HepG2 (cell line): Measurements from ENCODE around the gene SYTL5. TPM values are rescaled to one million over a fixed set of nuclear protein-coding genes. Genes with fewer than 3 reads are reported as not detected.

Experiments used
- ATAC-seq: fragments of 200-7000 bp; cut with Tn5 transposase; 3 replicates; pipeline ENCODE4 v1.9.1; 2020; ENCODE audit warnings: mild to moderate bottlenecking, moderate library complexity
- BruUV-seq: library from RNA; stranded (reverse); fragments of 400-500 nt; replicated peaks from 2 replicates; lab custom pipeline; 2021; lab: Mats Ljungman, UMichigan
- CTCF ChIA-PET: fragments of 300-600 bp; formaldehyde crosslinking; extraction: SDS; loops from one replicate; lab custom pipeline; 2021; ENCODE audit warnings: low total read pairs, inconsistent platforms, low intra/inter-chr PET ratio; lab: Yijun Ruan, JAX
- POLR2A ChIA-PET: fragments of 350-600 bp; sonication (Branson Sonifier 250); formaldehyde crosslinking; loops from one replicate; lab custom pipeline; 2020; ENCODE audit warnings: antibody characterized with exemption, inconsistent platforms; lab: Yijun Ruan, JAX
- DNase-seq: peaks from one replicate; pipeline ENCODE4 v3.0.0-alpha.2; 2015; ENCODE audit warnings: low spot score
- FAIRE-seq: peaks from 3 replicates; lab custom pipeline; 2011; peaks lifted over from hg19 to GRCh38; lab: Jason Lieb, UNC
- H2AFZ ChIP-seq: one replicate; pipeline ENCODE4 v1.6.1; 2011; ENCODE audit warnings: low read length, inconsistent platforms
- H3K27ac ChIP-seq: fragments of 300-600 bp; 3 replicates; pipeline ENCODE4 v1.8.0; 2011; ENCODE audit warnings: mixed run types, mild to moderate bottlenecking, mixed read lengths, low read length, inconsistent platforms; ENCODE audit not compliant: insufficient read depth; ENCODE audit errors: extremely low read length
- H3K27me3 ChIP-seq, 2 experiments: fragments of 200-600 bp in 1 of 2; 2 replicates in 1 of 2; 3 replicates in 1 of 2; pipeline versions ENCODE4 v1.6.0 to v1.8.0; 2011; ENCODE audit warnings: low read length in 2 of 2, mild to moderate bottlenecking in 2 of 2, moderate library complexity in 2 of 2, inconsistent platforms in 1 of 2; ENCODE audit not compliant: insufficient read depth in 2 of 2, control insufficient read depth in 1 of 2
- H3K36me3 ChIP-seq, 2 experiments: fragments of 200-600 bp in 1 of 2; replicated peaks in 1 of 2; 2 replicates in 1 of 2; 3 replicates in 1 of 2; pipeline versions ENCODE4 v1.5.1 to v1.8.0; 2011; ENCODE audit warnings: low read length in 2 of 2, inconsistent platforms in 1 of 2; ENCODE audit not compliant: insufficient read depth in 2 of 2, control insufficient read depth in 1 of 2
- H3K4me1 ChIP-seq: 2 replicates; pipeline ENCODE4 v1.5.1; 2012; ENCODE audit warnings: low read length, inconsistent platforms; ENCODE audit not compliant: insufficient read depth
- H3K4me2 ChIP-seq: 2 replicates; pipeline ENCODE4 v1.6.0; 2011; ENCODE audit warnings: low read depth, low read length, inconsistent platforms
- H3K4me3 ChIP-seq, 3 experiments: fragments of 200-600 bp in 1 of 3; sonication (generic), shearing (Covaris generic) in 1 of 3; replicated peaks in 1 of 3; 2 replicates each; pipeline ENCODE4 v1.5.1; 2011 to 2016; ENCODE audit warnings: low read length in 3 of 3, inconsistent platforms in 2 of 3, low read depth in 2 of 3, mild to moderate bottlenecking in 2 of 3, control low read depth in 1 of 3, mixed read lengths in 1 of 3; ENCODE audit not compliant: insufficient read depth in 1 of 3
- H3K79me2 ChIP-seq: one replicate; pipeline ENCODE4 v1.6.1; 2011; ENCODE audit warnings: low read length, inconsistent platforms; ENCODE audit not compliant: insufficient read depth
- H3K9ac ChIP-seq: 2 replicates; pipeline ENCODE4 v1.6.0; 2011; ENCODE audit warnings: mild to moderate bottlenecking, low read depth, low read length, inconsistent platforms; ENCODE audit not compliant: insufficient read depth
- H3K9me3 ChIP-seq: 2 replicates; pipeline ENCODE4 v1.5.1; 2012; ENCODE audit warnings: mild to moderate bottlenecking, low read length
- H4K20me1 ChIP-seq: 2 replicates; pipeline ENCODE4 v1.6.0; 2011; ENCODE audit warnings: inconsistent platforms, mild to moderate bottlenecking, low read length, moderate library complexity; ENCODE audit not compliant: insufficient read depth
- CTCF ChIP-seq: sonication (generic); formaldehyde crosslinking; IDR thresholded peaks from 2 replicates; pipeline ENCODE4 v1.5.0; 2020; ENCODE audit warnings: mild to moderate bottlenecking, missing genetic modification reagents, moderate library complexity
- EEA1 ChIP-seq: sonication (generic); formaldehyde crosslinking; IDR thresholded peaks from 2 replicates; pipeline ENCODE4 v1.5.1; 2020; ENCODE audit warnings: mild to moderate bottlenecking, missing genetic modification reagents, borderline replicate concordance
- KDM3A ChIP-seq: IDR thresholded peaks from 2 replicates; pipeline ENCODE4 v1.6.1; 2018; ENCODE audit warnings: low read depth, missing compliant biosample characterization
- PREB ChIP-seq: sonication (generic); formaldehyde crosslinking; IDR thresholded peaks from 2 replicates; pipeline ENCODE4 v1.4.0; 2020; ENCODE audit warnings: missing genetic modification reagents
- RAD21 ChIP-seq: fragments of 450-650 bp; formaldehyde crosslinking; IDR thresholded peaks from 2 replicates; pipeline ENCODE4 v1.5.0; 2020; ENCODE audit warnings: mild to moderate bottlenecking
- SMC3 ChIP-seq: IDR thresholded peaks from 2 replicates; pipeline ENCODE4 v1.6.1; 2011; ENCODE audit warnings: low read length, improper control_type of control experiment
- STAG1 ChIP-seq: sonication (generic); formaldehyde crosslinking; IDR thresholded peaks from 2 replicates; pipeline ENCODE4 v1.4.0; 2020; ENCODE audit warnings: missing genetic modification reagents
- ZNF326 ChIP-seq: sonication (generic); formaldehyde crosslinking; IDR thresholded peaks from 2 replicates; pipeline ENCODE4 v1.4.0; 2020; ENCODE audit warnings: missing genetic modification reagents, borderline replicate concordance
- ZNF484 ChIP-seq: sonication (generic); formaldehyde crosslinking; IDR thresholded peaks from 2 replicates; pipeline ENCODE4 v1.5.1; 2020; ENCODE audit warnings: mild to moderate bottlenecking, low read depth, missing genetic modification reagents, borderline replicate concordance
- ZSCAN29 ChIP-seq: sonication (generic); formaldehyde crosslinking; conservative IDR thresholded peaks from 2 replicates; pipeline ENCODE4 v1.4.0; 2020; ENCODE audit warnings: mild to moderate bottlenecking, missing genetic modification reagents
- WGBS: methylation state at CpG from one replicate; pipeline ENCODE4 v1.1.6; 2017; ENCODE audit warnings: low lambda C conversion rate; 5-methylcytosine and 5-hydroxymethylcytosine counted together
- in situ Hi-C: cut with HindIII; loops from 2 replicates; pipeline ENCODE4 v1.10.0; 2017; ENCODE audit warnings: low pct_unique_long_range_greater_than_20kb; ENCODE audit not compliant: extremely low pct_ligation_motif_present
- intact Hi-C: fragments of 100-400 bp; cut with micrococcal nuclease; formaldehyde crosslinking; loops from one replicate; pipeline ENCODE4 v1.10.0; 2022; ENCODE audit not compliant: unreplicated experiment
- polyA plus RNA-seq, 8 experiments: library from polyadenylated mRNA; depleted of rRNA in 3 of 8; stranded (reverse) in 7 of 8; unstranded in 1 of 8; fragments of >200 nt; fragmentation: Illumina TruSeq in 4 of 8; extraction: Trizol in 4 of 8; gene quantifications; 2 replicates each; pipeline versions ENCODE4 v1.2.1 to v1.2.3, GENCODE V29; 2011 to 2016; ENCODE audit warnings: low read depth in 4 of 8, missing spikeins in 1 of 8, mixed read lengths in 1 of 8; ENCODE audit not compliant: insufficient read depth in 1 of 8
- total RNA-seq, 5 experiments: library from RNA; depleted of rRNA; stranded (reverse); fragments of >200 nt; fragmentation: Illumina TruSeq; extraction: Trizol; gene quantifications; 2 replicates each; pipeline ENCODE4 v1.2.3, GENCODE V29; 2016; ENCODE audit warnings: low read depth in 1 of 5

SYTL5 gene
- total and polyA plus RNA-seq, 2 of the 13 experiments (the other 11 are each of a cell fraction or from before 2014, with no cell fraction given): not detected

GRCh38 chrX:38166478-38167083, 160.2 kb downstream of the SYTL5 start:
- intact Hi-C loops (loop anchor here (1.0 kb wide), 1 partner anchor 240 kb away; no protein-coding TSS in a partner anchor), in situ Hi-C loops (loop anchor here (5.0 kb wide), 1 partner anchor 239 kb away; no protein-coding TSS in a partner anchor)
- Histone ChIP-seq H3K4me2 (no peak overlapping the region), H2AFZ (no peak overlapping the region), H3K36me3 (no peaks in the 10 kb centered on the region), H3K4me3 (no peak overlapping the region), H3K79me2 (no peaks in the 10 kb centered on the region), H4K20me1 (no peaks in the 10 kb centered on the region), H3K4me1 (no peaks in the 10 kb centered on the region), H3K9ac (no peak overlapping the region), H3K9me3 (no peaks in the 10 kb centered on the region), H3K27me3 (no peaks in the 10 kb centered on the region), H3K27ac (no peak overlapping the region)
- ATAC-seq (no peak), DNase-seq (peak; percentile 1), FAIRE-seq (no peak)
- no TSS peak for BruUV-seq
- WGBS: 48% methylated on average over 2 of the region's 2 CpGs
- ChIA-PET CTCF (interaction anchor here (3.8 kb wide), 1 partner anchor 240 kb away, joined by 32 read pairs; no protein-coding TSS in a partner anchor), POLR2A (interaction anchor here (1.2 kb wide), 1 partner anchor 240 kb away, joined by 3 read pairs; no protein-coding TSS in a partner anchor)
- TF ChIP-seq EEA1 (CRISPR knock-in tag) (no peak), ZNF484 (CRISPR knock-in tag) (no peak), KDM3A (CRISPR knock-in tag) (no peak), PREB (CRISPR knock-in tag) (no peak), SMC3 (peak; percentile 60), ZNF326 (no peak), CTCF (peak; percentile 44), STAG1 (peak; percentile 66), RAD21 (CRISPR knock-in tag) (0 out of 2 replicates have a peak, but pooled peaks have one; percentile 25), ZSCAN29 (CRISPR knock-in tag) (no peak)
